NCI-H1436 (cell line): Measurements from ENCODE around the gene KDM3A.

Experiments
- DNase-seq: peaks from one replicate; lab custom pipeline; 2025; lab: John Stamatoyannopoulos, UW

Gene KDM3A

GRCh38 chr2:86440631-86441391 is at the start of gene KDM3A:
Gene KDM3A (plus strand): TSS chr2:86441371. CDS start chr2:86442048, 677 bp downstream.
- DNase-seq: peak; percentile 98

- no peak for DNase-seq
Measured at GRCh38 chr2:86392873-86393518, 48.2 kb upstream of the KDM3A start.

GRCh38 chr2:86393521-86394491 is 47.4 kb upstream of the KDM3A start:
- DNase-seq: no peak

- DNase-seq: peak; percentile 0
Measured at GRCh38 chr2:86396291-86396785, 44.8 kb upstream of the KDM3A start.

GRCh38 chr2:86397986-86398385 is 43.2 kb upstream of the KDM3A start:
- no peak for DNase-seq

GRCh38 chr2:86398500-86399474 is 42.4 kb upstream of the KDM3A start:
- DNase-seq: no peak

GRCh38 chr2:86400321-86400720 is 40.9 kb upstream of the KDM3A start:
- no peak for DNase-seq

- DNase-seq: no peak
Measured at GRCh38 chr2:86410581-86410980, 30.6 kb upstream of the KDM3A start.

- DNase-seq: no peak
Measured at GRCh38 chr2:86411396-86411795, 29.8 kb upstream of the KDM3A start.

GRCh38 chr2:86412007-86412406 is 29.2 kb upstream of the KDM3A start:
- DNase-seq: no peak

- no peak for DNase-seq
Measured at GRCh38 chr2:86413296-86414094, 27.7 kb upstream of the KDM3A start.

GRCh38 chr2:86414996-86415395 is 26.2 kb upstream of the KDM3A start:
- DNase-seq: no peak

GRCh38 chr2:86416146-86416545 is 25.0 kb upstream of the KDM3A start:
- DNase-seq: no peak

- no peak for DNase-seq
Measured at GRCh38 chr2:86417961-86418360, 23.2 kb upstream of the KDM3A start.

GRCh38 chr2:86420913-86421312 is 20.3 kb upstream of the KDM3A start:
- DNase-seq: no peak

- no peak for DNase-seq
Measured at GRCh38 chr2:86426271-86426670, 14.9 kb upstream of the KDM3A start.

- no peak for DNase-seq
Measured at GRCh38 chr2:86429335-86429734, 11.8 kb upstream of the KDM3A start.

- no peak for DNase-seq
Measured at GRCh38 chr2:86430368-86430767, 10.8 kb upstream of the KDM3A start.

GRCh38 chr2:86433137-86433536 is 8.0 kb upstream of the KDM3A start:
- DNase-seq: no peak

- DNase-seq: no peak
Measured at GRCh38 chr2:86434290-86434689, 6.9 kb upstream of the KDM3A start.
